ENCODE measurements around the gene RGS8. TPM values are rescaled to one million over a fixed set of nuclear protein-coding genes. Genes with fewer than 3 reads are reported as not detected.

RGS8 gene
- total RNA-seq, 1 experiment from 2014 or later = 0.66 TPM

DNA sequence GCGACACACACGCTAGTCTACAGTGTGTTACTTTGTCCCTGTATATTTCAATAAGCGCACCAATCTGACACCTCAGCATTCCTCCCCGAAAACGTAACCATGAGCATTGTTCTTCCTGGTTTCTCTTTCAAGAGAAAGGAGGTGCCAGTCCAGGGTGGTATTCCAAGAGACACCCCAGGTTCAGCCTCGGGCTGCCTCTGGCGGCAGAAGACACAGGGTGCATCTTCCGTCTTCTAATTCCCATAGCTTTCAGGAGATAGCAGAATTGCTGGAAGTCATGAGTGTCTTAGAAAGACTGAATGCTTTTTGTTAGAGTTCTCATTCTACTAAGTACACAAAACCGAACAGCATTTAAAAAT lies 15.9 kb upstream of the RGS8 start:
- no peaks in the 10 kb centered on the region for H3K9me3 Mint-ChIP-seq
- ATAC-seq = peak; percentile 21
- POLR2A ChIA-PET = interaction anchor here (0.5 to 2.0 kb wide), 6 partner anchors 10 to 99 kb away, joined by 3 to 15 read pairs (median 3); no protein-coding TSS in a partner anchor
- peak overlapping the region; percentile 25 for H3K27ac Mint-ChIP-seq
- H3K27me3 Mint-ChIP-seq (ENCODE audit: low read depth) = peaks cover 3% of the 10 kb centered on the region; the same call in 1 of the 2 replicates
- no peaks in the 10 kb centered on the region for H3K36me3 Mint-ChIP-seq
- DNase-seq (ENCODE audit: low spot score) = no peak
- H3K4me1 Mint-ChIP-seq = peaks cover 74% of the 10 kb centered on the region
- TF ChIP-seq ZBTB21 (CRISPR knock-in tag; IDR thresholded peaks at IDR 0.05; ENCODE audit: borderline replicate concordance) = no peak
- no peak for TF ChIP-seq TEAD1 (CRISPR knock-in tag; IDR thresholded peaks at IDR 0.05)
- TF ChIP-seq, protein P1, sequence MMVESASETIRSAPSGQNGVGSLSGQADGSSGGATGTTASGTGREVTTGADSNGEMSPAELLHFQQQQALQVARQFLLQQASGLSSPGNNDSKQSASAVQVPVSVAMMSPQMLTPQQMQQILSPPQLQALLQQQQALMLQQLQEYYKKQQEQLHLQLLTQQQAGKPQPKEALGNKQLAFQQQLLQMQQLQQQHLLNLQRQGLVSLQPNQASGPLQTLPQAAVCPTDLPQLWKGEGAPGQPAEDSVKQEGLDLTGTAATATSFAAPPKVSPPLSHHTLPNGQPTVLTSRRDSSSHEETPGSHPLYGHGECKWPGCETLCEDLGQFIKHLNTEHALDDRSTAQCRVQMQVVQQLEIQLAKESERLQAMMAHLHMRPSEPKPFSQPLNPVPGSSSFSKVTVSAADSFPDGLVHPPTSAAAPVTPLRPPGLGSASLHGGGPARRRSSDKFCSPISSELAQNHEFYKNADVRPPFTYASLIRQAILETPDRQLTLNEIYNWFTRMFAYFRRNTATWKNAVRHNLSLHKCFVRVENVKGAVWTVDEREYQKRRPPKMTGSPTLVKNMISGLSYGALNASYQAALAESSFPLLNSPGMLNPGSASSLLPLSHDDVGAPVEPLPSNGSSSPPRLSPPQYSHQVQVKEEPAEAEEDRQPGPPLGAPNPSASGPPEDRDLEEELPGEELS (CRISPR knock-in tag; IDR thresholded peaks at IDR 0.05) = no peak
- TF ChIP-seq MXD4 (CRISPR knock-in tag; IDR thresholded peaks at IDR 0.05; ENCODE audit: borderline replicate concordance) = no peak
- no peak for TF ChIP-seq FOXP1 (CRISPR knock-in tag; IDR thresholded peaks at IDR 0.05; ENCODE audit: borderline replicate concordance)
- TF ChIP-seq ESRRA (CRISPR knock-in tag; IDR thresholded peaks at IDR 0.05; ENCODE audit: borderline replicate concordance) = no peak
- TF ChIP-seq GRHL2 (CRISPR knock-in tag; IDR thresholded peaks at IDR 0.05; ENCODE audit: insufficient replicate concordance, severe bottlenecking) = no peak
- TF ChIP-seq, protein P2, sequence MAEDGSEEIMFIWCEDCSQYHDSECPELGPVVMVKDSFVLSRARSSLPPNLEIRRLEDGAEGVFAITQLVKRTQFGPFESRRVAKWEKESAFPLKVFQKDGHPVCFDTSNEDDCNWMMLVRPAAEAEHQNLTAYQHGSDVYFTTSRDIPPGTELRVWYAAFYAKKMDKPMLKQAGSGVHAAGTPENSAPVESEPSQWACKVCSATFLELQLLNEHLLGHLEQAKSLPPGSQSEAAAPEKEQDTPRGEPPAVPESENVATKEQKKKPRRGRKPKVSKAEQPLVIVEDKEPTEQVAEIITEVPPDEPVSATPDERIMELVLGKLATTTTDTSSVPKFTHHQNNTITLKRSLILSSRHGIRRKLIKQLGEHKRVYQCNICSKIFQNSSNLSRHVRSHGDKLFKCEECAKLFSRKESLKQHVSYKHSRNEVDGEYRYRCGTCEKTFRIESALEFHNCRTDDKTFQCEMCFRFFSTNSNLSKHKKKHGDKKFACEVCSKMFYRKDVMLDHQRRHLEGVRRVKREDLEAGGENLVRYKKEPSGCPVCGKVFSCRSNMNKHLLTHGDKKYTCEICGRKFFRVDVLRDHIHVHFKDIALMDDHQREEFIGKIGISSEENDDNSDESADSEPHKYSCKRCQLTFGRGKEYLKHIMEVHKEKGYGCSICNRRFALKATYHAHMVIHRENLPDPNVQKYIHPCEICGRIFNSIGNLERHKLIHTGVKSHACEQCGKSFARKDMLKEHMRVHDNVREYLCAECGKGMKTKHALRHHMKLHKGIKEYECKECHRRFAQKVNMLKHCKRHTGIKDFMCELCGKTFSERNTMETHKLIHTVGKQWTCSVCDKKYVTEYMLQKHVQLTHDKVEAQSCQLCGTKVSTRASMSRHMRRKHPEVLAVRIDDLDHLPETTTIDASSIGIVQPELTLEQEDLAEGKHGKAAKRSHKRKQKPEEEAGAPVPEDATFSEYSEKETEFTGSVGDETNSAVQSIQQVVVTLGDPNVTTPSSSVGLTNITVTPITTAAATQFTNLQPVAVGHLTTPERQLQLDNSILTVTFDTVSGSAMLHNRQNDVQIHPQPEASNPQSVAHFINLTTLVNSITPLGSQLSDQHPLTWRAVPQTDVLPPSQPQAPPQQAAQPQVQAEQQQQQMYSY (CRISPR knock-in tag; IDR thresholded peaks at IDR 0.05) = no peak
- CTCF ChIA-PET = interaction anchor here (0.7 to 6.4 kb wide), 27 partner anchors 12 to 619 kb away, joined by 3 to 96 read pairs (median 5); partner anchors contain the start of genes RGS16 and RGS8
- H3K4me3 Mint-ChIP-seq = peak overlapping the region; percentile 65

DNA sequence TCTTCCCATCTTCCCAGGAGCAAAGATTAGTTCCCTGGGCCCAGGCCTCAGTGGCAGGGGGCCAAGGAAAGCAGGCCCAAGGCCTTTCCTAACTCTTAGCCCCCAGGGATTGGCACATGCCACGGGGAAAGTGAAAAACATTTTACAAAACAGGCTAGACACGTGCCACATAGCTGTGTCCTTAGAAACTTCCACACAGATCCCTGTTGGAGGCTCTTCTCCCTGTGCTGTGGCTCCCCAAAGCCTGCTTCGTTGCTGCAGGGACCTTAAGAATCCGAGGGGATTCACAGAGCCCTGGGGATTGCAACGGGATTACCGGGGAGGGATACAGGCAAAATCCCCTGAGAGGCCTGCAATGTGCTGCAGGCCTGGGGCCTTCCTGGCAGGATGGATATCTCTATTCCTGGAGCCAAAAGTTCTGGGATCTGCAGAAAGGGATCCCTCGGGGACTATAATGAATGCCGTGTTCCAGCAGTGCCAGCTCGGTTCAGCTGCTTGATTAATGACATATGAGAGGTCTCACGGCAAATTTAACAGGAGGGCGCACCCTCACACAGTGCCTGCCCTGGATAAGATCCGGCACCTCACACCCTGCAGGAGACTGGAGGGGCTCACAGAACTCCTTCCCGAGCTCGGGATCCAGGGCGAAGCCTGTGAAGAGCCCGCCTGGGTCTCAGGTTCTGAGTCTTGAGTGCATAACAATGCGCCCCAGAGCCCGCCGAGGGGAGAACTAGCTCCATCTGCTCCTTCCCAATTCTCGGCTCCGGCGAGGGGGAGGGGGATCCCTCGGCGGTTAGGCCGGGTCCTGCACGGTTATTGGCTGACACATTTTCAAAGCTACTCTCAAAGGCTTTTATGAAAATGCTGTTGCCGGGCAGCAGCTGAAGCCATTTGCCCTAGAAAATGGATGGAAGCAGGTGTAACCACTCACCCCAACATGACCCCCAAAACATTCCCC lies 15.3 kb upstream of the RGS8 start:
- Mint-ChIP-seq H3K36me3 (no peaks in the 10 kb centered on the region), H3K4me1 (peaks cover 74% of the 10 kb centered on the region)

More for the DNA sequence above, 15.3 kb upstream of the RGS8 start:
- Mint-ChIP-seq H3K27me3 (ENCODE audit: low read depth) (peaks cover 3% of the 10 kb centered on the region; the same call in 1 of the 2 replicates), H3K27ac (peak overlapping the region; percentile 95), H3K4me3 (peak overlapping the region; percentile 65), H3K9me3 (no peaks in the 10 kb centered on the region)
- ChIA-PET CTCF (interaction anchor here (0.7 to 6.4 kb wide), 28 partner anchors 11 to 619 kb away, joined by 3 to 96 read pairs (median 5); partner anchors contain the start of genes RGS16 and RGS8), POLR2A (interaction anchor here (0.7 to 2.0 kb wide), 8 partner anchors 9 to 101 kb away, joined by 3 to 15 read pairs (median 3); no protein-coding TSS in a partner anchor)
- ATAC-seq (peak; percentile 93), DNase-seq (ENCODE audit: low spot score) (peak; percentile 88)
- TF ChIP-seq KAT7 (CRISPR knock-in tag; IDR thresholded peaks at IDR 0.05; ENCODE audit: borderline replicate concordance) = 0 out of 2 replicates have a peak, but pooled peaks have one; percentile 32
- TF ChIP-seq FOXP1 (CRISPR knock-in tag; IDR thresholded peaks at IDR 0.05; ENCODE audit: borderline replicate concordance) = 0 out of 2 replicates have a peak, but pooled peaks have one; percentile 19
- TF ChIP-seq, protein P3, sequence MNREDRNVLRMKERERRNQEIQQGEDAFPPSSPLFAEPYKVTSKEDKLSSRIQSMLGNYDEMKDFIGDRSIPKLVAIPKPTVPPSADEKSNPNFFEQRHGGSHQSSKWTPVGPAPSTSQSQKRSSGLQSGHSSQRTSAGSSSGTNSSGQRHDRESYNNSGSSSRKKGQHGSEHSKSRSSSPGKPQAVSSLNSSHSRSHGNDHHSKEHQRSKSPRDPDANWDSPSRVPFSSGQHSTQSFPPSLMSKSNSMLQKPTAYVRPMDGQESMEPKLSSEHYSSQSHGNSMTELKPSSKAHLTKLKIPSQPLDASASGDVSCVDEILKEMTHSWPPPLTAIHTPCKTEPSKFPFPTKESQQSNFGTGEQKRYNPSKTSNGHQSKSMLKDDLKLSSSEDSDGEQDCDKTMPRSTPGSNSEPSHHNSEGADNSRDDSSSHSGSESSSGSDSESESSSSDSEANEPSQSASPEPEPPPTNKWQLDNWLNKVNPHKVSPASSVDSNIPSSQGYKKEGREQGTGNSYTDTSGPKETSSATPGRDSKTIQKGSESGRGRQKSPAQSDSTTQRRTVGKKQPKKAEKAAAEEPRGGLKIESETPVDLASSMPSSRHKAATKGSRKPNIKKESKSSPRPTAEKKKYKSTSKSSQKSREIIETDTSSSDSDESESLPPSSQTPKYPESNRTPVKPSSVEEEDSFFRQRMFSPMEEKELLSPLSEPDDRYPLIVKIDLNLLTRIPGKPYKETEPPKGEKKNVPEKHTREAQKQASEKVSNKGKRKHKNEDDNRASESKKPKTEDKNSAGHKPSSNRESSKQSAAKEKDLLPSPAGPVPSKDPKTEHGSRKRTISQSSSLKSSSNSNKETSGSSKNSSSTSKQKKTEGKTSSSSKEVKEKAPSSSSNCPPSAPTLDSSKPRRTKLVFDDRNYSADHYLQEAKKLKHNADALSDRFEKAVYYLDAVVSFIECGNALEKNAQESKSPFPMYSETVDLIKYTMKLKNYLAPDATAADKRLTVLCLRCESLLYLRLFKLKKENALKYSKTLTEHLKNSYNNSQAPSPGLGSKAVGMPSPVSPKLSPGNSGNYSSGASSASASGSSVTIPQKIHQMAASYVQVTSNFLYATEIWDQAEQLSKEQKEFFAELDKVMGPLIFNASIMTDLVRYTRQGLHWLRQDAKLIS (CRISPR knock-in tag; IDR thresholded peaks at IDR 0.05; ENCODE audit: borderline replicate concordance) = 0 out of 2 replicates have a peak, but pooled peaks have one; percentile 63
- TF ChIP-seq, protein P4, sequence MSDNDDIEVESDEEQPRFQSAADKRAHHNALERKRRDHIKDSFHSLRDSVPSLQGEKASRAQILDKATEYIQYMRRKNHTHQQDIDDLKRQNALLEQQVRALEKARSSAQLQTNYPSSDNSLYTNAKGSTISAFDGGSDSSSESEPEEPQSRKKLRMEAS (CRISPR knock-in tag; IDR thresholded peaks at IDR 0.05) = peak; percentile 55
- TF ChIP-seq NFATC4 (CRISPR knock-in tag; IDR thresholded peaks at IDR 0.05) = no peak
- TF ChIP-seq, protein P5, sequence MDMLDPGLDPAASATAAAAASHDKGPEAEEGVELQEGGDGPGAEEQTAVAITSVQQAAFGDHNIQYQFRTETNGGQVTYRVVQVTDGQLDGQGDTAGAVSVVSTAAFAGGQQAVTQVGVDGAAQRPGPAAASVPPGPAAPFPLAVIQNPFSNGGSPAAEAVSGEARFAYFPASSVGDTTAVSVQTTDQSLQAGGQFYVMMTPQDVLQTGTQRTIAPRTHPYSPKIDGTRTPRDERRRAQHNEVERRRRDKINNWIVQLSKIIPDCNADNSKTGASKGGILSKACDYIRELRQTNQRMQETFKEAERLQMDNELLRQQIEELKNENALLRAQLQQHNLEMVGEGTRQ (CRISPR knock-in tag; IDR thresholded peaks at IDR 0.05) = 0 out of 2 replicates have a peak, but pooled peaks have one; percentile 12
- TF ChIP-seq, protein P6, sequence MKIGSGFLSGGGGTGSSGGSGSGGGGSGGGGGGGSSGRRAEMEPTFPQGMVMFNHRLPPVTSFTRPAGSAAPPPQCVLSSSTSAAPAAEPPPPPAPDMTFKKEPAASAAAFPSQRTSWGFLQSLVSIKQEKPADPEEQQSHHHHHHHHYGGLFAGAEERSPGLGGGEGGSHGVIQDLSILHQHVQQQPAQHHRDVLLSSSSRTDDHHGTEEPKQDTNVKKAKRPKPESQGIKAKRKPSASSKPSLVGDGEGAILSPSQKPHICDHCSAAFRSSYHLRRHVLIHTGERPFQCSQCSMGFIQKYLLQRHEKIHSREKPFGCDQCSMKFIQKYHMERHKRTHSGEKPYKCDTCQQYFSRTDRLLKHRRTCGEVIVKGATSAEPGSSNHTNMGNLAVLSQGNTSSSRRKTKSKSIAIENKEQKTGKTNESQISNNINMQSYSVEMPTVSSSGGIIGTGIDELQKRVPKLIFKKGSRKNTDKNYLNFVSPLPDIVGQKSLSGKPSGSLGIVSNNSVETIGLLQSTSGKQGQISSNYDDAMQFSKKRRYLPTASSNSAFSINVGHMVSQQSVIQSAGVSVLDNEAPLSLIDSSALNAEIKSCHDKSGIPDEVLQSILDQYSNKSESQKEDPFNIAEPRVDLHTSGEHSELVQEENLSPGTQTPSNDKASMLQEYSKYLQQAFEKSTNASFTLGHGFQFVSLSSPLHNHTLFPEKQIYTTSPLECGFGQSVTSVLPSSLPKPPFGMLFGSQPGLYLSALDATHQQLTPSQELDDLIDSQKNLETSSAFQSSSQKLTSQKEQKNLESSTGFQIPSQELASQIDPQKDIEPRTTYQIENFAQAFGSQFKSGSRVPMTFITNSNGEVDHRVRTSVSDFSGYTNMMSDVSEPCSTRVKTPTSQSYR (CRISPR knock-in tag; IDR thresholded peaks at IDR 0.05) = peak; percentile 51; the same call in 1 of the 2 replicates
- TF ChIP-seq MYBL2 (CRISPR knock-in tag; IDR thresholded peaks at IDR 0.05) = peak; percentile 94
- TF ChIP-seq IRF2 (CRISPR knock-in tag; IDR thresholded peaks at IDR 0.05; ENCODE audit: borderline replicate concordance, low read depth) = no peak

Measured in WTC11 (cell line).